ENCODE data around the gene LGR5.

- TF ChIP-seq POLR2A (IDR thresholded peaks at IDR 0.05; ENCODE audit: low read length) (no peak), GATA1 (IDR thresholded peaks at IDR 0.05; ENCODE audit: low read depth, low read length) (no peak)
Measured at GRCh38 chr12:71405884-71406283, 33.7 kb upstream of the LGR5 start.

Data from erythroblast (primary cell).